Panc1 (cell line): ENCODE data around the gene ATP6V1F. TPM values are rescaled to one million over a fixed set of nuclear protein-coding genes. Genes with fewer than 3 reads are reported as not detected.

Experiments used
- ATAC-seq: fragments of 200-7000 bp; cut with Tn5 transposase; 2 replicates; pipeline ENCODE4 v1.9.1; 2020; ENCODE audit warnings: mild to moderate bottlenecking, moderate library complexity
- BruUV-seq: library from RNA; stranded (reverse); fragments of 400-500 nt; replicated peaks from 2 replicates; lab custom pipeline; 2021; lab: Mats Ljungman, UMichigan
- CTCF ChIA-PET: fragments of 300-600 bp; sonication (Branson Sonifier 250); formaldehyde crosslinking; loops from one replicate; lab custom pipeline; 2022; ENCODE audit warnings: antibody characterized with exemption; lab: Charles Lee
- POLR2A ChIA-PET: fragments of 300-600 bp; sonication (Branson Sonifier 250); formaldehyde crosslinking; loops from one replicate; lab custom pipeline; 2022; ENCODE audit warnings: antibody characterized with exemption; lab: Charles Lee
- DNase-seq: peaks from one replicate; pipeline ENCODE4 v3.0.0-alpha.2; 2010; ENCODE audit warnings: low read depth, low spot score
- H3K27ac ChIP-seq: 2 replicates; pipeline ENCODE4 v1.5.1; 2011; ENCODE audit warnings: mild to moderate bottlenecking, low read length, inconsistent platforms
- H3K27me3 ChIP-seq: fragments of 200-500 bp; sonication (Bioruptor generic); 2 replicates; pipeline ENCODE4 v1.6.0; 2014; ENCODE audit warnings: low read length, inconsistent platforms; ENCODE audit not compliant: control insufficient read depth, insufficient read depth
- H3K36me3 ChIP-seq: fragments of 200-500 bp; sonication (Bioruptor generic); 2 replicates; pipeline ENCODE4 v1.5.1; 2014; ENCODE audit warnings: inconsistent platforms, mild to moderate bottlenecking, low read length, moderate library complexity; ENCODE audit not compliant: control insufficient read depth, insufficient read depth
- H3K4me1 ChIP-seq: 2 replicates; pipeline ENCODE4 v1.5.1; 2011; ENCODE audit warnings: inconsistent platforms, mild to moderate bottlenecking, low read length, moderate library complexity; ENCODE audit not compliant: control insufficient read depth, insufficient read depth
- H3K4me3 ChIP-seq, 2 experiments: 2 replicates each; pipeline ENCODE4 v1.5.1; 2011 to 2012; ENCODE audit warnings: low read depth in 2 of 2, low read length in 2 of 2, mild to moderate bottlenecking in 2 of 2, inconsistent platforms in 1 of 2, moderate library complexity in 1 of 2
- H3K9me3 ChIP-seq: fragments of 200-500 bp; sonication (Bioruptor generic); 2 replicates; pipeline ENCODE4 v1.5.1; 2014; ENCODE audit warnings: low read depth, mild to moderate bottlenecking, inconsistent platforms, low read length, moderate library complexity; ENCODE audit not compliant: control insufficient read depth, insufficient read depth
- CTCF ChIP-seq: fragments of 450-650 bp; IDR thresholded peaks from 2 replicates; pipeline ENCODE4 v1.5.1; 2017; ENCODE audit warnings: mild to moderate bottlenecking
- POLR2AphosphoS5 ChIP-seq: IDR thresholded peaks from 2 replicates; pipeline ENCODE4 v1.6.1; 2012; ENCODE audit warnings: mild to moderate bottlenecking, low read depth, low read length, moderate library complexity
- REST ChIP-seq, 2 experiments: IDR thresholded peaks; 2 replicates each; pipeline ENCODE4 v1.6.1; 2011 to 2012; ENCODE audit warnings: low read depth in 2 of 2, control low read depth in 1 of 2, low read length in 1 of 2, mild to moderate bottlenecking in 1 of 2, moderate library complexity in 1 of 2; ENCODE audit not compliant: insufficient read depth in 1 of 2
- SIN3A ChIP-seq: IDR thresholded peaks from 2 replicates; pipeline ENCODE4 v1.6.1; 2012; ENCODE audit warnings: low read depth, mild to moderate bottlenecking, low read length, moderate library complexity, borderline replicate concordance; ENCODE audit not compliant: insufficient read depth
- TCF7L2 ChIP-seq: IDR thresholded peaks from 2 replicates; pipeline ENCODE4 v1.6.1; 2011; ENCODE audit warnings: mild to moderate bottlenecking, low read depth, low read length, inconsistent platforms
- in situ Hi-C: cut with HindIII; loops from 2 replicates; pipeline ENCODE4 v1.10.0; 2016; ENCODE audit warnings: low sequenced_read_pairs, low pct_unique_long_range_greater_than_20kb
- intact Hi-C: fragments of 100-400 bp; cut with micrococcal nuclease; formaldehyde crosslinking; loops from one replicate; pipeline ENCODE4 v1.10.0; 2022; ENCODE audit not compliant: unreplicated experiment
- total RNA-seq: library from RNA; stranded (reverse); gene quantifications from one replicate; pipeline ENCODE4 v1.2.1, GENCODE V29; 2021; ENCODE audit not compliant: unreplicated experiment

ATP6V1F gene
- total RNA-seq, 1 experiment from 2014 or later = 151 TPM

- CTCF ChIA-PET = no interaction called here
- no peaks in the 10 kb centered on the region for H3K27me3 ChIP-seq
- intact Hi-C loops = loop anchor here (5.0 to 10.0 kb wide), 3 partner anchors 89 to 274 kb away; partner anchors contain the start of gene CCDC136
- BruUV-seq = no TSS peak
- no peaks in the 10 kb centered on the region for H3K9me3 ChIP-seq
- TF ChIP-seq POLR2AphosphoS5 (no peak), TCF7L2 (no peak), CTCF (no peak), REST (IDR thresholded peaks at IDR 0.05; ENCODE audit: insufficient read depth in 1 of 2, low read depth in 2 of 2, low read length in 1 of 2) (no peak), SIN3A (no peak)
- in situ Hi-C loops = no loop called here
- POLR2A ChIA-PET = no interaction called here
- ATAC-seq (no peak), DNase-seq (no peak)
- H3K4me1 ChIP-seq = no peaks in the 10 kb centered on the region
- H3K4me3 ChIP-seq = no peak overlapping the region
- H3K27ac ChIP-seq = no peak overlapping the region
- H3K36me3 ChIP-seq = no peaks in the 10 kb centered on the region
Measured at GRCh38 chr7:128881458-128882125, 18.9 kb downstream of the ATP6V1F start.

GRCh38 chr7:128882134-128882533, 19.5 kb downstream of the ATP6V1F start:
- TF ChIP-seq TCF7L2 (no peak), REST (IDR thresholded peaks at IDR 0.05; ENCODE audit: insufficient read depth in 1 of 2, low read depth in 2 of 2, low read length in 1 of 2) (no peak), POLR2AphosphoS5 (no peak), SIN3A (no peak), CTCF (no peak)
- Histone ChIP-seq H3K4me3 (no peak overlapping the region), H3K9me3 (no peaks in the 10 kb centered on the region), H3K27ac (no peak overlapping the region), H3K27me3 (no peaks in the 10 kb centered on the region), H3K36me3 (no peaks in the 10 kb centered on the region), H3K4me1 (no peaks in the 10 kb centered on the region)
- DNase-seq (no peak), ATAC-seq (no peak)
- no TSS peak for BruUV-seq
- intact Hi-C loops (loop anchor here (5.0 to 10.0 kb wide), 3 partner anchors 90 to 275 kb away; partner anchors contain the start of gene CCDC136), in situ Hi-C loops (no loop called here)
- CTCF ChIA-PET = interaction anchor here (0.7 kb wide), 1 partner anchor 207 kb away, joined by 6 read pairs; no protein-coding TSS in a partner anchor
- POLR2A ChIA-PET = no interaction called here
